GM18505 (cell line): ENCODE data around the gene LCN15.
"Not testable (repeated sequence)": the region's sequence is repeated elsewhere in the genome, so short reads cannot be mapped to it uniquely, and the experiment has no call there.

Experiments
- ATAC-seq: cut with Tn5 transposase; IDR thresholded peaks from one replicate; pipeline ENCODE4 v1.9.1; 2021; ENCODE audit not compliant: unreplicated experiment
- POLR2A ChIP-seq: IDR thresholded peaks from 4 replicates; pipeline ENCODE4 v1.6.1; 2011; ENCODE audit warnings: borderline replicate concordance; ENCODE audit not compliant: insufficient read depth, insufficient read length; ENCODE audit errors: extremely low read depth

The LCN15 gene

GRCh38 chr9:136760424-136760823 lies 3.9 kb downstream of the LCN15 start:
- TF ChIP-seq POLR2A: no peak
- no peak for ATAC-seq

GRCh38 chr9:136759436-136760325 lies 4.6 kb downstream of the LCN15 start:
- ATAC-seq: no peak
- TF ChIP-seq POLR2A: no peak

GRCh38 chr9:136759001-136759400 lies 5.3 kb downstream of the LCN15 start:
- ATAC-seq: no peak
- no peak for TF ChIP-seq POLR2A

GRCh38 chr9:136757751-136758140 lies 6.6 kb downstream of the LCN15 start:
- TF ChIP-seq POLR2A: no peak
- no peak for ATAC-seq

GRCh38 chr9:136757328-136757727 lies 7.0 kb downstream of the LCN15 start:
- ATAC-seq: no peak
- TF ChIP-seq POLR2A: no peak

- no peak for TF ChIP-seq POLR2A
- no peak for ATAC-seq
Observed at GRCh38 chr9:136756836-136757235, 7.5 kb downstream of the LCN15 start.

GRCh38 chr9:136756134-136756438 lies 8.2 kb downstream of the LCN15 start:
- no peak for ATAC-seq
- no peak for TF ChIP-seq POLR2A

- ATAC-seq: not testable (repeated sequence)
Observed at GRCh38 chr9:136755302-136756133, 8.8 kb downstream of the LCN15 start.

- TF ChIP-seq POLR2A: no peak
- ATAC-seq: no peak
Observed at GRCh38 chr9:136754626-136755301, 9.6 kb downstream of the LCN15 start.

GRCh38 chr9:136754059-136754572 lies 10.2 kb downstream of the LCN15 start:
- no peak for ATAC-seq
- no peak for TF ChIP-seq POLR2A

GRCh38 chr9:136753371-136754058 lies 10.8 kb downstream of the LCN15 start:
- TF ChIP-seq POLR2A: no peak
- no peak for ATAC-seq

- no peak for TF ChIP-seq POLR2A
- no peak for ATAC-seq
Observed at GRCh38 chr9:136751814-136752213, 12.5 kb downstream of the LCN15 start.

- no peak for TF ChIP-seq POLR2A
- no peak for ATAC-seq
Observed at GRCh38 chr9:136751244-136751643, 13.1 kb downstream of the LCN15 start.
